H1 (cell line): ENCODE measurements around the gene PHC2. TPM values are rescaled to one million over a fixed set of nuclear protein-coding genes. Genes with fewer than 3 reads are reported as not detected.

Source experiments
- NRF1 ChIP-seq: IDR thresholded peaks from 2 replicates; pipeline ENCODE4 v1.6.1; 2011; ENCODE audit warnings: mild to moderate bottlenecking, low read depth, low read length, improper control_type of control experiment
- PHF8 ChIP-seq: fragments of 200-600 bp; sonication (generic); conservative IDR thresholded peaks from 2 replicates; pipeline ENCODE4 v1.7.1; 2012; ENCODE audit warnings: low read depth, mild to moderate bottlenecking, inconsistent platforms, low read length, moderate library complexity
- polyA plus RNA-seq, 7 experiments: library from polyadenylated mRNA; depleted of rRNA in 3 of 7; stranded (reverse) in 5 of 7; unstranded in 2 of 7; fragments of >200 nt in 5 of 7; fragments of 200-250 nt in 2 of 7; gene quantifications; 1 replicate in 5 of 7; 2 replicates in 1 of 7; 4 replicates in 1 of 7; pipeline versions ENCODE4 v1.2.1 to v1.2.3, GENCODE V29; 2011 to 2013; ENCODE audit warnings: missing spikeins in 2 of 7, mixed read lengths in 2 of 7
- total RNA-seq: library from RNA; stranded (reverse); fragmentation: NEBNext Ultra II Directional; extraction: Animal tissue kit (Norgen Biotek cat#: 25700); gene quantifications from 2 replicates; pipeline ENCODE4 v1.2.1, GENCODE V29; 2021

PHC2 gene
- total and polyA plus RNA-seq, 2 of the 8 experiments (the other 6 are each of a cell fraction or from before 2014, with no cell fraction given), result 5.6 to 14.2 TPM

DNA sequence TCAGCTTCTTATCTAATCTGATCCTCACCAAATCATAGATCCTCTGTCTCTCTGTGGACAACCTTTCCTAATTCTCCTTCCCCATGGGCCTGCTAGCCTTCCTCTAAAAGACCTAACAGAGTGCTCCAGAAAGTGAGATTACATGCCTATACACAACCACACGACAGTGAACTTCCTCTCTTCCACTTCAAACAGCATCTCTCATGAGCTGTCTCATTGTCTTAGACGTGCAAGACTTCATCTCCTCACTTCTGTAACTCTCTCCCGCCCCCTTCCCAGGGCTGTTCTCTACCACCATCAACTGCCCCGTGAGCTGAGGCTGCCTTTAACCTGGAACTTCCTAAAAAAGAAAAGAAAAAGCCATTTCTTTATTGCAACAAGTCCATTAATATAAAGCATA, 95.9 kb downstream of the PHC2 start (continued):
- TF ChIP-seq PHF8 (no peak), NRF1 (no peak)
